PC-3 (cell line): ENCODE results near the gene VPS54.

ENCODE experiments used
- EZH2phosphoT487 ChIP-seq: fragments of 300-600 bp; sonication (generic); IDR thresholded peaks from 2 replicates; pipeline ENCODE4 v1.6.1; 2018; ENCODE audit warnings: mild to moderate bottlenecking, antibody characterized with exemption, low read length, borderline replicate concordance
- TF ChIP-seq, protein P1 (sequence below): fragments of 300-600 bp; sonication (generic); conservative IDR thresholded peaks from 2 replicates; pipeline ENCODE4 v1.5.1; 2017; ENCODE audit warnings: antibody characterized with exemption, low read depth, mild to moderate bottlenecking, low read length

DNA sequence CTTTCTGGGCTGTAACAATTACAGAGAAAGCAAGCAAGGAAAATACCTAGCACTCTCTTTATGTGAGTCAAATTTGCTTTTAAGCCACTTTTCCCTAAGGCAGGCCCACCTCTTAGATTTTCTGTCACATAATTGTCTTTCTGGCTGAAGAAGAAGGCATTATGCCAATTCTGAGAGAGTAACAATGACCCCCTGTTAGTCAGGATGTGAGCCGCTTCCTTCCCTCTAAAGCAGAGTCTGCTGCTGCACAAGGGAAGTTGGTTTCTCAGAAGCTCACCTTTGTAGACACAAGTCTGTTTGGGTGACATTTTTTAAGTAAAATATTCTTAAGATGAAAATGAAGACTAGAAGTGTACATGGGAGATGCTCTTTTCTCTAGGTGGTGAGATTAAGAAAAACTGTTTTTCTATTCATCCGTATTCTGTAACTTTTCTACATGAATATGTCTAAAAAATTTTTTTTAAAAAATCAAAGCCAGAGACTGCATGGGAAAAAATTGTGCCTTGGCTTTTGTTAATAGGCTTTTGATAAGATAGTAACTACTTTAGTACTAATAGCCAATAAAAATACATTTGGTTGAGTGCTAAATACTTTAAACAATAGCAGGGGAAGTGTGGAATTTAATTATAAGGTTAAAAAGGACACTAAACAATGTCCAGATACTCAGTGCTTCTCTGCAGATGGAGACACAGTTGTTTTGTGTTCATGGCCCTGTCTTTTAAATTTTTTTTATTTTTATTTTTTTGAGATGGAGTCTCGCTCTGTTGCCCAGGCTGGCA is 33.4 kb upstream of the VPS54 start:
- no peak for TF ChIP-seq EZH2phosphoT487
- TF ChIP-seq, protein P1, sequence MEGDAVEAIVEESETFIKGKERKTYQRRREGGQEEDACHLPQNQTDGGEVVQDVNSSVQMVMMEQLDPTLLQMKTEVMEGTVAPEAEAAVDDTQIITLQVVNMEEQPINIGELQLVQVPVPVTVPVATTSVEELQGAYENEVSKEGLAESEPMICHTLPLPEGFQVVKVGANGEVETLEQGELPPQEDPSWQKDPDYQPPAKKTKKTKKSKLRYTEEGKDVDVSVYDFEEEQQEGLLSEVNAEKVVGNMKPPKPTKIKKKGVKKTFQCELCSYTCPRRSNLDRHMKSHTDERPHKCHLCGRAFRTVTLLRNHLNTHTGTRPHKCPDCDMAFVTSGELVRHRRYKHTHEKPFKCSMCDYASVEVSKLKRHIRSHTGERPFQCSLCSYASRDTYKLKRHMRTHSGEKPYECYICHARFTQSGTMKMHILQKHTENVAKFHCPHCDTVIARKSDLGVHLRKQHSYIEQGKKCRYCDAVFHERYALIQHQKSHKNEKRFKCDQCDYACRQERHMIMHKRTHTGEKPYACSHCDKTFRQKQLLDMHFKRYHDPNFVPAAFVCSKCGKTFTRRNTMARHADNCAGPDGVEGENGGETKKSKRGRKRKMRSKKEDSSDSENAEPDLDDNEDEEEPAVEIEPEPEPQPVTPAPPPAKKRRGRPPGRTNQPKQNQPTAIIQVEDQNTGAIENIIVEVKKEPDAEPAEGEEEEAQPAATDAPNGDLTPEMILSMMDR: no peak
